HG03066 (cell line): Measurements from ENCODE around the gene TBC1D3B.
"Not testable (repeated sequence)": the region's sequence is repeated elsewhere in the genome, so short reads cannot be mapped to it uniquely, and the experiment has no call there.

Source experiments
- ATAC-seq: cut with Tn5 transposase; IDR thresholded peaks from one replicate; pipeline ENCODE4 v1.9.1; 2021; ENCODE audit warnings: low read depth; ENCODE audit not compliant: unreplicated experiment

TBC1D3B gene

DNA sequence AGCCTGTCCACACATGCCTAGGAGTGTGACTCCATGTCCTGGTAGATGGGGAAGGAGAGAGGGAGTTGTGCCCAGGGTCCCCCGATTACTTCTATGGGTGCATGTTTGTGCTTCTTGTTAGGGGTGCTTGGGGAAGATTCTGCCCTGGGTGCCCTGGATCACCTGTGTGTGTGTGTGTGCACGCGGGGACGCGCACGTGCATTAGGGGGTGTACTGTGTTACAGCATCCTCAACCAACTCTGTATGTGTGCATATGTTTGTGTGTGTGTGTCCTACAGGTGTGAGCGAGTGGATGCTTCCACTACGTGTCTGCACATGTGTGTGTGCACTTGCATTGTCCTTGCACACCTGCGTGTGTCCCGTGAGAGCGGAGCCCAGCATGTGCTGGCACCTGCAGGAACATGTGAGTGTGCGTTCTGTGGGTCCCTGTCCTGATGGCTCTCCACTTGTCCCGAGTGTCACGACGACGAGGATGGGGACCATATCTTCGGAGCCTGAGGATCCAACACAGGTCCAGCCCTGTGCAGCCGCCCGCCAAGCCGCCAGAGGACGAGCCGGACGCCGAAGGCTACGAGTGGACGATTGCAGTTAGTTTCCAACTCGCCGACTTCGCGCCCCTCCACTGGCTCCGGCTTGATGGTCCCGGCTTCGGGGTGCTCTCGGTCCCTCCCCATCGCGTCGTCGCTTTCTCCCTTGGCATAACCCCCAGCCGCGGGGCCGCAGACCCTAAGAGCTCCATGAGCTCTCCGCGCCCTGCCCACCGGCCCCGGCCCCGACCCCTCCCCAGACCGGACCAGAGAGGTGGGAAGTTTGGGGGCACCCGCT, 6.0 kb upstream of the TBC1D3B start:
- no peak for ATAC-seq

GRCh38 chr17:36181446-36182175, 5.2 kb upstream of the TBC1D3B start:
- ATAC-seq: not testable (repeated sequence)

DNA sequence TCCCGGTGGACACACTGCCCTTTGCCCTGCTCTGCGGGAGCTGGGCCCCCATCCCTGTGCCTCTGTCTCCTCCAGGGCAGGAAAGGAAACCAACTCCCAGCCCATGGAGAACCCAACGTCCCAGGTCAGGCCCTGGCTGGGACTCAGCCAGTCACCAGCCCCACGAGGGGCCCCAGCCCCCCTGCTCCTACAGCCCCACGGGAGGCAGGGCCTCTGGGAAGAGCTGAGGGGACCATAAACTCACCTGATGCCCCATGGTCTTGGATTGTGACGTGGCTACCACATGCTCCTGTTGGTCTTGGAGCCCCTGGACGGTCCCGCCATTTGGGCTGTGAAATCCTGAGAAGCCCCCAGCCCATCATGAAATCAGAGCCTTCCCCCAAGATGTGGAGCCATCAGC, 7.6 kb downstream of the TBC1D3B start:
- ATAC-seq: not testable (repeated sequence)

GRCh38 chr17:36153895-36154610, 22.4 kb downstream of the TBC1D3B start:
- ATAC-seq: no peak

- ATAC-seq: no peak
Observed at GRCh38 chr17:36152639-36153120, 23.8 kb downstream of the TBC1D3B start.

DNA sequence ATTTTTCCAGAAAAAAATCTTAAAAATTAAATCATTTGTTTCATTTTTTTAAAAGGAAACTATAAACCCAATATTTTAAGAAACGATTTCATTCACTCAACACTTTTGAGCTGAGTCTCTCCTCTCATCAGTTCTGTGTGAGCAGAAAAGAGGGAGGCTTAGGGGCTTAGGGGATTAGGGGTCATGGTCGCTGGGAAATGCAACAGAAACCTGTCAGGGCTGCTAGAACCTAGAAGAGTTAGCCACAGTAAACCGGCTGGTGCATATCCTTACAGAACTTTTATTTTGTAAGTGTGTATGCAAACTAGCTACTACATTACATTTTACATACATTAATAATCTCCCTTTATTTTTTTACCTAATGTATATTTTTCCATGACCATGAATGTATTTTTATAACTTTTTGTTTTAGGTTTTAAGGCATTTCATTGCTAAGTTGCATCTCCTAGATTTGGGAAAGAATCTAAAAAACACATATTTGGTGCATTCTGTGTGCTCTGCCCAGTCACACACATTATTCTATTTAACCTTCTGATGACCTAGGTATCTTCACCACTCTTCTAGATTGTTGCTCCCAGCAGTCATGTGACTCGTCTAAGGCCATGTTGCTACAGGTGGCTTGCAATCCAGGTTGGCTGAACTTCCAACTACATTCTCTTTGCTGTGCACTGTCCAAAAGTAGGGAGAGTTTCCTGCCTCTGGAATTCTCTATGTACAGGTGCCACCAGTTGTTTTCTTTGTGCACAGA, 24.4 kb downstream of the TBC1D3B start:
- no peak for ATAC-seq

- no peak for ATAC-seq
Observed at GRCh38 chr17:36149296-36149820, 27.1 kb downstream of the TBC1D3B start.

- peak; percentile 58 for ATAC-seq
Observed at GRCh38 chr17:36148559-36149295, 27.7 kb downstream of the TBC1D3B start.

DNA sequence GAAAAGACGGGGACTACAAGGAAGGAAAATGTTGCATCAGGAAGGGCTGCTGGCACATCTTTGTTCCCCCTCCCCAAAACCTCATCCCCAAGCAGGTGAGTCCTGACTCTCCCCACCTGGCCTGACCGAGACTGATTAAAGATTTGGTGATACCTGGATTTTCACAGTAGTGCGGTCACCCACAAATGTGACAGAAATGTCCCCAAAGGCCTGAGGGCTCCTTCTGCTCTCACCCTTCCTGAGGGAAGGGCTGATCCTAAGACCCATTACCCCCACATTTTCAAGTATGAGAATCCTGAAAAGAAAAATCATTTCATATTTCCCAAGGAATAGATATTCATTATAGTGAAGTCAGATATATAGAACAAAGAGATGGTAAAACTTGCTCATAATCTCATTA, 28.8 kb downstream of the TBC1D3B start:
- ATAC-seq: no peak

- no peak for ATAC-seq
Observed at GRCh38 chr17:36144981-36145729, 31.3 kb downstream of the TBC1D3B start.

GRCh38 chr17:36144014-36144413, 32.4 kb downstream of the TBC1D3B start:
- no peak for ATAC-seq

DNA sequence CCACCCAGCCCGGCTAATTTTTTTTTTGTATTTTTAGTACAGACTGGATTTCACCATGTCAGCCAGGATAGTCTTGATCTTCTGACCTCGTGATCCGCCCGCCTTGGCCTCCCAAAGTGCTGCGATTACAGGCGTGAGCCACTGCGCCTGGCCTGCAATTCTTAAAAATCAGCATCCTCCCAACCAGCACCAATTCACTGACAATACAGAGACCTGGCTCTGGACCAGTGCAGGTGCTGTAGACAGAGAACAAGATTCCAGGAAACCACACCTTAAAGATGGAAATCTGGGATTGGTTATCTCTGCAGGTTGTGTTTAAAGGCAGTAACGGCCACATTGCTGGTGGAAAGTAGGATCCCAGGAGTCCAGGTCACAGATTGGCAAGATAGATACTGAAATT, 33.6 kb downstream of the TBC1D3B start:
- ATAC-seq: no peak

DNA sequence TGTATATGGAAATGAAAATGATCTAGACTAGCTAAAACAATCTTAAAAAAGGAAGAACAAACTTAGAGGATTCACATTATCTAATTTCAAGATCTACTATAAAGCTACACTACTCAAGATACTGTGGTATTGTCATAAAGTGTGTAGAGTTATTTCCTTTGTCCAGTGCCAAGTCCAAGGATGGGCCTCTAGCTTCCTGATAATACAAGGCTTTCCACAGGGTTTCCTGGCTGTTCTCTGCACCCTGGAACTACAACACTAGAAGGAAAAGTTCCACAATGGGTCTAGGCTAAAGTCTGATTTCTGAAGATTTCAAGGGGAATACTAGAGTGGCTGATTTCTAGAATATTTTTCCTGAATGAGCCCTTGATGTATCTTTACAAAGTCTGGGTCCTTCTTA, 34.2 kb downstream of the TBC1D3B start:
- ATAC-seq: no peak

DNA sequence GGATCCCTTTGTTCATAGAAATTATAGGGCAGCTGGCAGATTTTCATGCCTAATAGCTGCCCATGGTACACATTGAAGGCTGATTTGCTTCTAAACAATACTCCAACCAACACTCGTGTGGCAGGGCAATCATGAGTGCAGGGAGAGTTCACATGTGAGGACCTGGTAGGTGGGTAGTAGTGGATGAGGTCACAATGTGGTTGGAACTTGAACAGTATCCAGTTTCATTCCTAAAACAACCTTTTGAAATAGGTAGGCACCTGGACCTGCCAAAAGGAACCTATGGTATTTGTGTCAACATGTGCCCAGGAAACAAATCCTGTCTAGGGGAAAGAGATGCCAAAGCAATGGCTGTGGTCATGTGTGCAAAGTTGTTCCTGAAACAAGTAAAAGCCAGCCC, 40.0 kb downstream of the TBC1D3B start:
- ATAC-seq: no peak

GRCh38 chr17:36136036-36136435, 40.4 kb downstream of the TBC1D3B start:
- ATAC-seq: no peak

- ATAC-seq: no peak
Observed at GRCh38 chr17:36135465-36135864, 41.0 kb downstream of the TBC1D3B start.

DNA sequence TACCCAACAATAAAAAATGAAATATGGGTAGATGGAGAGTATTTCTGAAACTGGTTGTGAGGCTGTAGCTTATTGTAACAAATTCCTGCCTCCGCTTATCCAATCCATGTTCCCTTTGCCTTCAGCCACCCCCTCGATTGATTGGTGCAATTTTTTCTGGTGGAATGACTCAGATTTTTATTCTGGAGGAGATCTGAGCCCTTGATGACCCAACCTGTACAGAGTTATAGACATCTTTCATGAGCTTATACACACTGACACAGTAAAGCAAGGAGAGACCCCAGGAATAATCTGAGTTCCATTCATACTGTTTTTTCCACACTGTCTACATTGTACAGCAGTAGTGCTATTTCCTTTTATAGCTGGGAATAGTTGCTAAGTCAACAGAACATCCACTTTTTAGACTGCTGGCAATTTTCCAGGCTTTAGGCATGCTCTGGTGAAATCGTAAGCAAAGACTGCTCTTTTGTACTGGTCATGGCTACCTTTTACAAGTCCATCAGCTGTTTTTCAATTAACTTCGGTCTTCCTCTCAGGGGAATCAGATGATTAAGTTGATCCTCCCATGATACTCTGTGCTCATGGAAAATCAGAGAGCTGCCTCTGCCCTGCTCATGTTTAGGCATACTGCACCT, 42.7 kb downstream of the TBC1D3B start:
- no peak for ATAC-seq

DNA sequence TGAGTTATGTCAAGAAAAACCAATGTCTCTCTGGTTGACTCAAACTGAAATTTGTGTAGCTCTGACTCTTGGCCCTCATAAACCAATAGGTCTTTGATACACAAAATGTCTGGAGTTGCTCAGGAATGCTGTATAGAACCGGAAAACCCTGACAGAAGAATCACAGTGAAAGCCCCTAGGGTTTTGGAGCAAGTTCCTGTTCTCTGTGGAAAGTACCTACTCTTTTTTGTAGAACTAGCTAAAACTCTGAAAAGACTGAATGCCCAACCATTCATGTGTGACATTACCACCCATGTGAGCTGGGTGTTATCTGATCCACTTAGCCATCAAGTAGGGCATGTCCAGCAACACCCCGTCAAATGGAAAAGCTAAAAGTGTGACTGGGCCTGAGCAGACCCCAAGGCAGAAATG, 44.0 kb downstream of the TBC1D3B start:
- ATAC-seq: no peak
